GM19240 (cell line): ENCODE results near the gene PFDN2.

Source experiments
- DNase-seq: peaks from one replicate; pipeline ENCODE4 v3.0.0; 2011; ENCODE audit warnings: low spot score; ENCODE audit not compliant: insufficient read length

The PFDN2 gene

DNA sequence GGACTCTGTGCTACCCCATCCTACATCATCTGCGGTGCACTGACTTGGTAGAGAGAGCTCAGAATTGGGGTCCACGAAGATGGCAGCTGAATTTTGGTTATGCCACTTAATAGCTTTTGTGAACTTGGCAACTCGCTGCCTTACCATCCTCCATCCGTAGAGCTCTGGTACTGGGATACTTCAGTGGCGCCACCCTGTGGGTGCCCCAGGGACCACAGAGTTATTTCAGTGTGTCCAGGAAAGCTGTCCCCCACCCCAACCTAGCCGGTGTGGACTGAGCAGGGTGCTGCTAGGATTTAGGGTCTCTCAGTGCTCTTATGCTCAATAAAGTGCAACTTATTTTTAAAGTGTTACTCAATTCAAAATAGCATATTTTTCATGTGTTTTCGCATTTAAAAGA is 63.0 kb downstream of the PFDN2 start:
- DNase-seq, result no peak

DNA sequence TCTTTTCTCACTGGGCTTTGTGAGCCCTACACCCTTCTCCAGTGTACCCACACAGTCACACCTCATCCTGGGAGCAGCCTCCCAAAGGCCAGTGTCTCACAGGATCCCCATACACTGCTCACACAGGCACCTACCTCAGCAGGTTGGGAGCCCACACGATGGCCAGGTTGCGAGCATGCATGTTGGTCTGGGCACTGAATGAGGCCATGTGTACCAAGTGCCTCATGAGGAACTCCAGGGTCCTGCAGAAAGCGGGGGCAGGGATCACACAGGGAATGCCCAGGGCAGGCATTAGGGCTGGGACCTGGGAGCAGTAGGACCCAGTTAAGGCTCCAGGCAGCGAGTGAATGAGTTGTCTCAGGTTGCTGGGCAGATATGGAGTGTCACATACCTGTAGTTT is 63.6 kb downstream of the PFDN2 start:
- DNase-seq, result no peak

DNA sequence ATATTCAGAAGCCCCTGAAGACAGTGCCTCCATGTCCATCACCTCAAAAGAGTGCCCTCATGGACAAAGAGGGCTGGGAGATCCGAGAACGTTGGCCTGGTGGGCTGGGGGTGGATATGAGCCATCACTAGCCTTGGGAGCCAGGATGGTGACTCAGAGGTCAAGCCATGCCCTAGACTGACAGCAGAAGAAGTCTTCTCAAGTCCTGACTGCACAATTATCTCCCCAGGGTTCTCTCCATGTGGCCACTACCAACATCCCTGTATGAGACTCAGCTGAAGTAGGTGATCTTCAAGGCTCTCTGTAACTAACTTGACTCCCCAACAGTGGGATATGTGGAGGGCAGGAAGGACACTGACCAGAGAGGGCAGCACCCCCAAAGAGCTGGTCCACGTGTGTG is 64.9 kb downstream of the PFDN2 start:
- DNase-seq, result no peak

GRCh38 chr1:161051219-161051618 is 66.6 kb downstream of the PFDN2 start:
- no peak for DNase-seq
